A549 (cell line): ENCODE results near the gene ASB1. TPM values are rescaled to one million over a fixed set of nuclear protein-coding genes. Genes with fewer than 3 reads are reported as not detected.
A peak's percentile ranks its signal among the peaks of the same experiment; 100 is the strongest.

Source experiments
- ATAC-seq, 2 experiments: fragments of 200-7000 bp in 1 of 2; fragments of >200 bp in 1 of 2; cut with Nextera tagmentation in 1 of 2; cut with Tn5 transposase in 1 of 2; 3 replicates each; pipeline versions ENCODE4 v1.8.0 to v1.9.1; 2018 to 2020; ENCODE audit warnings: mild to moderate bottlenecking in 1 of 2, moderate library complexity in 1 of 2
- CTCF ChIA-PET: fragments of 300-600 bp; sonication (Branson Sonifier 250); formaldehyde crosslinking; extraction: SDS; loops from one replicate; lab custom pipeline; 2021; ENCODE audit warnings: antibody characterized with exemption, inconsistent platforms; lab: Yijun Ruan, JAX
- POLR2A ChIA-PET: fragments of 350-600 bp; formaldehyde crosslinking; extraction: SDS; loops from one replicate; lab custom pipeline; 2021; ENCODE audit warnings: antibody characterized with exemption, inconsistent platforms; lab: Yijun Ruan, JAX
- DNase-seq, 2 experiments: peaks; one replicate each; pipeline versions ENCODE4 v3.0.0 to v3.0.0-alpha.2; 2011 to 2016; ENCODE audit warnings: low read depth in 1 of 2, low spot score in 1 of 2
- FAIRE-seq: peaks from 2 replicates; lab custom pipeline; 2011; peaks lifted over from hg19 to GRCh38; lab: Jason Lieb, UNC
- H3K27ac ChIP-seq, 2 experiments: fragments of >200 bp; sonication (Bioruptor Twin); formaldehyde crosslinking; 3 replicates each; pipeline ENCODE4 v1.5.1; 2016 to 2017
- H3K4me1 ChIP-seq: fragments of >200 bp; sonication (Bioruptor Twin); formaldehyde crosslinking; 3 replicates; pipeline ENCODE4 v1.6.1; 2016
- H3K4me2 ChIP-seq: fragments of >200 bp; sonication (Bioruptor Twin); formaldehyde crosslinking; 3 replicates; pipeline ENCODE4 v1.6.1; 2016
- H3K4me3 ChIP-seq: fragments of >200 bp; sonication (Bioruptor Twin); formaldehyde crosslinking; 3 replicates; pipeline ENCODE4 v1.5.1; 2016
- H3K9me3 ChIP-seq: fragments of >200 bp; sonication (Bioruptor Twin); formaldehyde crosslinking; 3 replicates; pipeline ENCODE4 v1.6.1; 2016
- ATOH8 ChIP-seq: fragments of 250-450 bp; sonication (Bioruptor Pico); IDR thresholded peaks from 2 replicates; pipeline ENCODE4 v1.5.0; 2020; ENCODE audit warnings: low read depth, mild to moderate bottlenecking, moderate library complexity
- BCL3 ChIP-seq: fragments of >200 bp; sonication (Bioruptor Twin); formaldehyde crosslinking; IDR thresholded peaks from 3 replicates; pipeline ENCODE4 v1.6.1; 2016
- CBX8 ChIP-seq: fragments of 200-600 bp; sonication (generic); IDR thresholded peaks from 2 replicates; pipeline ENCODE4 v1.6.1; 2016
- CHD2 ChIP-seq: fragments of 150-350 bp; IDR thresholded peaks from 2 replicates; pipeline ENCODE4 v1.6.1; 2014; ENCODE audit warnings: low read length; ENCODE audit not compliant: partially characterized antibody
- E2F6 ChIP-seq: IDR thresholded peaks from 2 replicates; pipeline ENCODE4 v1.6.1; 2012; ENCODE audit warnings: low read depth, borderline replicate concordance
- EHMT2 ChIP-seq: fragments of 200-600 bp; sonication (generic); IDR thresholded peaks from 2 replicates; pipeline ENCODE4 v1.6.1; 2016; ENCODE audit warnings: antibody characterized with exemption, low read depth, mild to moderate bottlenecking, moderate library complexity
- EP300 ChIP-seq, 2 experiments: fragments of >200 bp; sonication (Bioruptor Twin); formaldehyde crosslinking; IDR thresholded peaks; 2 replicates in 1 of 2; 3 replicates in 1 of 2; pipeline ENCODE4 v1.6.1; 2016 to 2017
- HDAC2 ChIP-seq: fragments of 200-600 bp; sonication (generic); IDR thresholded peaks from 2 replicates; pipeline ENCODE4 v1.6.1; 2016
- HES2 ChIP-seq: fragments of >200 bp; sonication (Bioruptor Twin); formaldehyde crosslinking; IDR thresholded peaks from 2 replicates; pipeline ENCODE4 v1.6.1; 2016
- HEYL ChIP-seq: fragments of 250-450 bp; sonication (Bioruptor Pico); IDR thresholded peaks from 2 replicates; pipeline ENCODE4 v1.8.0; 2021; ENCODE audit warnings: mild to moderate bottlenecking, moderate library complexity
- HMGXB4 ChIP-seq: fragments of 250-450 bp; sonication (Bioruptor Pico); IDR thresholded peaks from 2 replicates; pipeline ENCODE4 v1.5.0; 2021; ENCODE audit warnings: mild to moderate bottlenecking, moderate library complexity, borderline replicate concordance
- HOXA7 ChIP-seq: fragments of 250-450 bp; sonication (Bioruptor Pico); IDR thresholded peaks from 2 replicates; pipeline ENCODE4 v1.5.0; 2020; ENCODE audit warnings: mild to moderate bottlenecking, moderate library complexity
- KDM1A ChIP-seq: fragments of 200-600 bp; sonication (generic); IDR thresholded peaks from 2 replicates; pipeline ENCODE4 v1.6.1; 2016; ENCODE audit warnings: low read depth, mild to moderate bottlenecking
- NFE2L2 ChIP-seq: fragments of 150-350 bp; conservative IDR thresholded peaks from 2 replicates; pipeline ENCODE4 v1.6.1; 2014; ENCODE audit warnings: low read length
- PHF8 ChIP-seq: fragments of 200-600 bp; sonication (generic); IDR thresholded peaks from 2 replicates; pipeline ENCODE4 v1.6.1; 2016; ENCODE audit warnings: low read depth, mild to moderate bottlenecking, antibody characterized with exemption, moderate library complexity, borderline replicate concordance
- POLR2A ChIP-seq: IDR thresholded peaks from 2 replicates; pipeline ENCODE4 v1.6.1; 2012; ENCODE audit warnings: mild to moderate bottlenecking, low read length
- RAD21 ChIP-seq, 2 experiments: fragments of >200 bp in 1 of 2; sonication (Bioruptor Twin) in 1 of 2; formaldehyde crosslinking in 1 of 2; IDR thresholded peaks in 1 of 2; conservative IDR thresholded peaks in 1 of 2; 2 replicates in 1 of 2; 3 replicates in 1 of 2; pipeline ENCODE4 v1.6.1; 2012 to 2018; ENCODE audit warnings: inconsistent platforms in 1 of 2
- RARB ChIP-seq: fragments of 250-450 bp; sonication (Bioruptor Pico); IDR thresholded peaks from 2 replicates; pipeline ENCODE4 v1.8.0; 2021; ENCODE audit warnings: mild to moderate bottlenecking, moderate library complexity
- RFX5 ChIP-seq: fragments of 450-650 bp; IDR thresholded peaks from 2 replicates; pipeline ENCODE4 v1.7.1; 2014; ENCODE audit warnings: antibody characterized with exemption, mild to moderate bottlenecking, moderate library complexity
- SMC3 ChIP-seq: fragments of >200 bp; sonication (Bioruptor Twin); formaldehyde crosslinking; IDR thresholded peaks from 3 replicates; pipeline ENCODE4 v1.6.1; 2018; ENCODE audit warnings: inconsistent platforms
- TFCP2L1 ChIP-seq: fragments of 250-450 bp; sonication (Bioruptor Pico); IDR thresholded peaks from 2 replicates; pipeline ENCODE4 v1.5.0; 2021; ENCODE audit warnings: mild to moderate bottlenecking
- ZSCAN20 ChIP-seq: fragments of 250-450 bp; sonication (Bioruptor Pico); IDR thresholded peaks from 2 replicates; pipeline ENCODE4 v1.8.0; 2022; ENCODE audit warnings: mild to moderate bottlenecking, moderate library complexity
- WGBS: methylation state at CpG from one replicate; pipeline ENCODE4 v1.1.6; 2017; ENCODE audit errors: missing lambda C conversion rate; 5-methylcytosine and 5-hydroxymethylcytosine counted together
- polyA plus RNA-seq, 4 experiments: library from polyadenylated mRNA; depleted of rRNA in 3 of 4; stranded (reverse); fragments of >200 nt; fragmentation: RNase III in 1 of 4; extraction: RNeasy Plus Mini Kit Qiagen cat#74134 plus additional on column Dnase treatment in 1 of 4; gene quantifications; 2 replicates in 3 of 4; 3 replicates in 1 of 4; pipeline ENCODE4 v1.2.3, GENCODE V29; 2011 to 2017

ASB1 gene
- polyA plus RNA-seq, 2 of the 4 experiments (the other 2 are of a cell fraction) = 24.6 to 42.7 TPM

- TF ChIP-seq HES2 (no peak), POLR2A (no peak), HEYL (CRISPR knock-in tag) (no peak), SMC3 (no peak), HDAC2 (no peak), KDM1A (no peak), EP300 (IDR thresholded peaks at IDR 0.05) (no peak), RARB (CRISPR knock-in tag) (no peak), CHD2 (no peak), ZSCAN20 (CRISPR knock-in tag) (no peak), ATOH8 (CRISPR knock-in tag) (no peak), HOXA7 (no peak), E2F6 (no peak), TFCP2L1 (CRISPR knock-in tag) (no peak), EHMT2 (no peak), PHF8 (no peak), BCL3 (no peak), RFX5 (no peak), RAD21 (conservative IDR thresholded peaks at IDR 0.05 in 1 of 2, IDR thresholded peaks at IDR 0.05 in 1 of 2) (no peak)
- ATAC-seq (no peak), DNase-seq (no peak), FAIRE-seq (no peak)
- Histone ChIP-seq H3K4me3 (no peak overlapping the region), H3K4me1 (no peaks in the 10 kb centered on the region), H3K9me3 (no peaks in the 10 kb centered on the region), H3K27ac (no peak overlapping the region), H3K4me2 (no peak overlapping the region)
- ChIA-PET CTCF (interaction anchor here (0.7 kb wide), 1 partner anchor 396 kb away, joined by 4 read pairs; no protein-coding TSS in a partner anchor), POLR2A (no interaction called here)
- WGBS = 91% methylated on average over 8 of the region's 8 CpGs
Measured at GRCh38 chr2:238388794-238389193, 37.9 kb upstream of the ASB1 start.

GRCh38 chr2:238389988-238390589 lies 36.6 kb upstream of the ASB1 start:
- CTCF ChIA-PET = interaction anchor here (1.2 kb wide), 1 partner anchor 23 kb away, joined by 3 read pairs; no protein-coding TSS in a partner anchor
- FAIRE-seq = no peak

More at GRCh38 chr2:238389988-238390589, 36.6 kb upstream of the ASB1 start:
- Histone ChIP-seq H3K4me1 (no peaks in the 10 kb centered on the region), H3K27ac (0 out of 6 replicates have a peak overlapping the region, but pooled peaks of 1 of the 2 experiments have one; percentile 38), H3K9me3 (no peaks in the 10 kb centered on the region), H3K4me2 (no peak overlapping the region), H3K4me3 (no peak overlapping the region)
- TF ChIP-seq NFE2L2 = no peak
- TF ChIP-seq HMGXB4 (CRISPR knock-in tag) = no peak
- no peak for TF ChIP-seq CBX8
- ATAC-seq (no peak), DNase-seq (no peak)
- POLR2A ChIA-PET = no interaction called here
- 86% methylated on average over 10 of the region's 10 CpGs for WGBS
